ENCODE results near the gene GNL2.

DNA sequence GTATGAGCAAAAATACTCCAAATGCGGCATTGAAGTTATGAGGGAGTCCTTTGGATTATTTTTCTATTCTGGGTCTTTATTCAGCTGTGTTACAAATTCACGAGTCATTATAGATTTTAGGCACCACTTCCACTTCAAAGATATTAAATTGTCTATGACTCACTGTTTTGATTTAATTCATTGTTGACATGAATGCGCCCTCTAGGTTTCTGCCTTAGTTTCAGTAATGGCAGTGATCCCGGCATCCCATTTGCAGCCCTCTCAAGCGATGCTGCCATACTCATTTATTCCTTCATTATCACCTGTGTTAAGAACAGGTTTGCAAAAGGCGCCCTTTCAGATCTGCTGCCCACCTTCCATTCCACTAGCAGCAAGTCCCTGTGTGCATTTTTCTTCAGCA is 25.0 kb upstream of the GNL2 start:
- TF ChIP-seq POLR2A (IDR thresholded peaks at IDR 0.05): no peak
- TF ChIP-seq, protein P1, sequence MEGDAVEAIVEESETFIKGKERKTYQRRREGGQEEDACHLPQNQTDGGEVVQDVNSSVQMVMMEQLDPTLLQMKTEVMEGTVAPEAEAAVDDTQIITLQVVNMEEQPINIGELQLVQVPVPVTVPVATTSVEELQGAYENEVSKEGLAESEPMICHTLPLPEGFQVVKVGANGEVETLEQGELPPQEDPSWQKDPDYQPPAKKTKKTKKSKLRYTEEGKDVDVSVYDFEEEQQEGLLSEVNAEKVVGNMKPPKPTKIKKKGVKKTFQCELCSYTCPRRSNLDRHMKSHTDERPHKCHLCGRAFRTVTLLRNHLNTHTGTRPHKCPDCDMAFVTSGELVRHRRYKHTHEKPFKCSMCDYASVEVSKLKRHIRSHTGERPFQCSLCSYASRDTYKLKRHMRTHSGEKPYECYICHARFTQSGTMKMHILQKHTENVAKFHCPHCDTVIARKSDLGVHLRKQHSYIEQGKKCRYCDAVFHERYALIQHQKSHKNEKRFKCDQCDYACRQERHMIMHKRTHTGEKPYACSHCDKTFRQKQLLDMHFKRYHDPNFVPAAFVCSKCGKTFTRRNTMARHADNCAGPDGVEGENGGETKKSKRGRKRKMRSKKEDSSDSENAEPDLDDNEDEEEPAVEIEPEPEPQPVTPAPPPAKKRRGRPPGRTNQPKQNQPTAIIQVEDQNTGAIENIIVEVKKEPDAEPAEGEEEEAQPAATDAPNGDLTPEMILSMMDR (IDR thresholded peaks at IDR 0.05): no peak
- no peak for TF ChIP-seq POLR2AphosphoS5 (IDR thresholded peaks at IDR 0.05)

Measured in breast epithelium (tissue), 3 donors.